ENCODE results near the gene CACNB2. TPM values are rescaled to one million over a fixed set of nuclear protein-coding genes. Genes with fewer than 3 reads are reported as not detected.

Gene CACNB2
- total RNA-seq, 2 donors from 2014 or later: 19.0 to 20.6 TPM

- TF ChIP-seq, protein P1, sequence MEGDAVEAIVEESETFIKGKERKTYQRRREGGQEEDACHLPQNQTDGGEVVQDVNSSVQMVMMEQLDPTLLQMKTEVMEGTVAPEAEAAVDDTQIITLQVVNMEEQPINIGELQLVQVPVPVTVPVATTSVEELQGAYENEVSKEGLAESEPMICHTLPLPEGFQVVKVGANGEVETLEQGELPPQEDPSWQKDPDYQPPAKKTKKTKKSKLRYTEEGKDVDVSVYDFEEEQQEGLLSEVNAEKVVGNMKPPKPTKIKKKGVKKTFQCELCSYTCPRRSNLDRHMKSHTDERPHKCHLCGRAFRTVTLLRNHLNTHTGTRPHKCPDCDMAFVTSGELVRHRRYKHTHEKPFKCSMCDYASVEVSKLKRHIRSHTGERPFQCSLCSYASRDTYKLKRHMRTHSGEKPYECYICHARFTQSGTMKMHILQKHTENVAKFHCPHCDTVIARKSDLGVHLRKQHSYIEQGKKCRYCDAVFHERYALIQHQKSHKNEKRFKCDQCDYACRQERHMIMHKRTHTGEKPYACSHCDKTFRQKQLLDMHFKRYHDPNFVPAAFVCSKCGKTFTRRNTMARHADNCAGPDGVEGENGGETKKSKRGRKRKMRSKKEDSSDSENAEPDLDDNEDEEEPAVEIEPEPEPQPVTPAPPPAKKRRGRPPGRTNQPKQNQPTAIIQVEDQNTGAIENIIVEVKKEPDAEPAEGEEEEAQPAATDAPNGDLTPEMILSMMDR (IDR thresholded peaks at IDR 0.05): no peak
- Histone ChIP-seq H3K27me3 (no peaks in the 10 kb centered on the region), H3K4me1 (no peaks in the 10 kb centered on the region), H3K4me3 (no peak overlapping the region), H3K9me3 (no peaks in the 10 kb centered on the region), H3K27ac (no peak overlapping the region), H3K36me3 (no peaks in the 10 kb centered on the region)
- no peak for DNase-seq (ENCODE audit: low spot score)
These were observed 124.3 kb downstream of the CACNB2 start for GRCh38 chr10:18264466-18265050.

- no peak overlapping the region for H3K27ac ChIP-seq
- no peak for DNase-seq (ENCODE audit: low spot score)
- H3K4me3 ChIP-seq: no peak overlapping the region
These were observed 127.8 kb downstream of the CACNB2 start for GRCh38 chr10:18268005-18268404.

DNA sequence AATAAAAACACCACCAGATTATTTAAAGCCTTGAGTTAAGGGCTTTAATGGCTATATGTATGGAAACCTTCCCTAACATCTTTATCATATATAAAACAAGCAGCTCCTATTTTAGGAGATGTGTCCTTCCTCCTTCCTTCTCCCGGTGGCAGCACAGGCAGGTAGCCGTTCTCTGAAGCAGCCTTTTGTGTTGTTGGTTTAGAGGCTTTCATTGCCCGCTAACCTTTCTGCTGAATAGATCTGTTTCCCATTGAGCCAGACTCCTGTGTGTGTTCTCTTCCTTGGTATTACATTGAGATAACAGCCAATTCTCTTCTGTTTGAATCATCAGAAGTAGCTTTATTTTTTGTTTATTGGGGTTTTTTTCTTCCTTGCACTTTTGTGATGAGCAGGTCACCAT lies 131.3 kb downstream of the CACNB2 start:
- DNase-seq (ENCODE audit: low spot score): no peak
- no peak overlapping the region for H3K27ac ChIP-seq
- no peaks in the 10 kb centered on the region for H3K9me3 ChIP-seq
- no peaks in the 10 kb centered on the region for H3K27me3 ChIP-seq
- no peaks in the 10 kb centered on the region for H3K4me1 ChIP-seq
- TF ChIP-seq, protein P1 (IDR thresholded peaks at IDR 0.05): no peak
- H3K36me3 ChIP-seq: no peaks in the 10 kb centered on the region
- no peak overlapping the region for H3K4me3 ChIP-seq

More at GRCh38 chr10:18268005-18268404, 127.8 kb downstream of the CACNB2 start:
- Histone ChIP-seq H3K4me1 (no peaks in the 10 kb centered on the region), H3K27me3 (no peaks in the 10 kb centered on the region), H3K36me3 (no peaks in the 10 kb centered on the region), H3K9me3 (no peaks in the 10 kb centered on the region)
- TF ChIP-seq, protein P1 (IDR thresholded peaks at IDR 0.05): no peak

GRCh38 chr10:18273039-18273438 lies 132.8 kb downstream of the CACNB2 start:
- Histone ChIP-seq H3K9me3 (no peaks in the 10 kb centered on the region), H3K27me3 (no peaks in the 10 kb centered on the region), H3K36me3 (no peaks in the 10 kb centered on the region), H3K4me1 (no peaks in the 10 kb centered on the region), H3K27ac (no peak overlapping the region), H3K4me3 (no peak overlapping the region)
- TF ChIP-seq, protein P1 (IDR thresholded peaks at IDR 0.05): no peak
- no peak for DNase-seq (ENCODE audit: low spot score)

DNA sequence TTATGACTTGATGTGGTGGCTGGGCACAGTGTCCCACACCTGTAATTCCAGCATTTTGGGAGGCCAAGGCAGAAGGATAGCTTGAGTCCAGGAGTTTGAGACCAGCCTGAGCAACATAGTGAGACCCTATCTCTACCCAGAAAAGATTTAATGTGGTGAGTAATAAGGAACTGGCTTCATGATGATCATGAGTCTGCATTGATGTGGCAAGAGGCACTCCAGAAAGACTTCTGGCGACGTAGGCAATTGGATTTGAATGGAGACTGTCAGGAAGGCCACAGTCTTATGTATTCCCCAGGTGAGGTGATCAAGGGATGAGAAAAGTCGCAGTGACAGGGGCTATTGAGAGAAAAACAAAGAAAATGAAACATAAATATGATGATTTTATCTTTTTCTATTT lies 138.0 kb downstream of the CACNB2 start:
- Histone ChIP-seq H3K4me1 (no peaks in the 10 kb centered on the region), H3K9me3 (no peaks in the 10 kb centered on the region), H3K4me3 (no peak overlapping the region), H3K27ac (no peak overlapping the region), H3K36me3 (no peaks in the 10 kb centered on the region), H3K27me3 (no peaks in the 10 kb centered on the region)
- TF ChIP-seq, protein P1 (IDR thresholded peaks at IDR 0.05): no peak
- DNase-seq (ENCODE audit: low spot score): no peak

GRCh38 chr10:18279173-18279572 lies 138.9 kb downstream of the CACNB2 start:
- Histone ChIP-seq H3K4me3 (no peak overlapping the region), H3K9me3 (no peaks in the 10 kb centered on the region), H3K4me1 (no peaks in the 10 kb centered on the region), H3K27ac (no peak overlapping the region), H3K27me3 (no peaks in the 10 kb centered on the region), H3K36me3 (no peaks in the 10 kb centered on the region)
- DNase-seq (ENCODE audit: low spot score): no peak
- TF ChIP-seq, protein P1 (IDR thresholded peaks at IDR 0.05): no peak
